ENCODE data around the gene SCO2. TPM values are rescaled to one million over a fixed set of nuclear protein-coding genes. Genes with fewer than 3 reads are reported as not detected.

The SCO2 gene
- total RNA-seq, 1 experiment from 2014 or later, result 1.6 TPM

DNA sequence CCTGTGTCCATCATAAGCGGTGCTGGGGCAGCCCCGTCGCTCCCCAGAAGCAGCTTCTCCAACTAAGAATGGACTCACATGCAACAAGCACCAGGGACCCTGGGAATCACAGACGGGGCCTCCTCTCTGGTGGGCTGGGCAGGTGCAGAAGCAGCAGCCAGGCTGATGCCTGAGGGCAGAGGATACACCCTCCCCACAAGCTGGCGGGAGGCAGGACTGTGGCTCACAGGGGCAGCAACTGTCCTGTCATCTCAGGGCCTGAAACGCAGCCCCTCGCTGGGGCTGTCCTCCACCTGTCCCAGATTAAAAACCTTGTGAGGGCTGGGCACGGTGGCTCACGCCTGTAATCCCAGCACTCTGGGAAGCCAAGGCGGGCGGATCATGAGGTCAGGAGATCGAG, 47.5 kb downstream of the SCO2 start:
- no peak for DNase-seq (ENCODE audit: low read depth)

DNA sequence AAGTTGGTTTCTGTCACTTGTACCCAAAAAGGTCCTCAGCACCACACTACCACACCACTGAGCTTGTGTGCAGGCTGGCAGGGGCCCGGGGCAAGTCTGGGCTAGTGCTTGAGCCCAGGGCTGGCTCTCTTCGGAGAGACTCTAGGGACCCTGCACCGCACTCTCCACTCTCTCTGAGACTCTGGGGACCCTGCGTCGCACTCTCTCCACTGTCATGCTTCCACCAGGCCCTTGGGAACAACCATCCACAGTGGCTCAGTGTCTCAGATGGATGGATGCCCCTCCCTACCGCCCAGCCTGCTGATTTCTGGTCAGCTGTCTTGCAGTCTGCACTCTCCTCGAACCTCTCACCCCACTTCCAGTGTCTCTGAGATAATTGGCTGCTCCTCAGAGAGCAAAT, 48.5 kb downstream of the SCO2 start:
- no peak for DNase-seq (ENCODE audit: low read depth)

DNA sequence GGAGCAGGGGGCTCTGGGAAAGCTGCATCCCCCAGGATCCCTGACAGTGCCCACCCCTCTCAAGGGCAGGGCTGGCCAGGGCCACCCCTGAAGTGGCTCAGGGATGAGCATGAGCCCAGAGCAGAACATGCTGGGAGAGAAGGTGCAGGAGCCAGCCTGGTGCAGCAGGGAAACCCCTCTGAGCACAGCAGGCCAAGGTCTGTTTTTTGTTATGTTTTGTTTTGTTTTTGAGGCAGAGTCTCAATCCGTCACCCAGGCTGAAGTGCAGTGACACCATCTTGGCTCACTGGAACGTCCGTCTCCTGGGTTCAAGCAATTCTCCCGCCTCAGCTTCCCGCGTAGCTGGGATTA, 49.8 kb downstream of the SCO2 start:
- no peak for DNase-seq (ENCODE audit: low read depth)

DNA sequence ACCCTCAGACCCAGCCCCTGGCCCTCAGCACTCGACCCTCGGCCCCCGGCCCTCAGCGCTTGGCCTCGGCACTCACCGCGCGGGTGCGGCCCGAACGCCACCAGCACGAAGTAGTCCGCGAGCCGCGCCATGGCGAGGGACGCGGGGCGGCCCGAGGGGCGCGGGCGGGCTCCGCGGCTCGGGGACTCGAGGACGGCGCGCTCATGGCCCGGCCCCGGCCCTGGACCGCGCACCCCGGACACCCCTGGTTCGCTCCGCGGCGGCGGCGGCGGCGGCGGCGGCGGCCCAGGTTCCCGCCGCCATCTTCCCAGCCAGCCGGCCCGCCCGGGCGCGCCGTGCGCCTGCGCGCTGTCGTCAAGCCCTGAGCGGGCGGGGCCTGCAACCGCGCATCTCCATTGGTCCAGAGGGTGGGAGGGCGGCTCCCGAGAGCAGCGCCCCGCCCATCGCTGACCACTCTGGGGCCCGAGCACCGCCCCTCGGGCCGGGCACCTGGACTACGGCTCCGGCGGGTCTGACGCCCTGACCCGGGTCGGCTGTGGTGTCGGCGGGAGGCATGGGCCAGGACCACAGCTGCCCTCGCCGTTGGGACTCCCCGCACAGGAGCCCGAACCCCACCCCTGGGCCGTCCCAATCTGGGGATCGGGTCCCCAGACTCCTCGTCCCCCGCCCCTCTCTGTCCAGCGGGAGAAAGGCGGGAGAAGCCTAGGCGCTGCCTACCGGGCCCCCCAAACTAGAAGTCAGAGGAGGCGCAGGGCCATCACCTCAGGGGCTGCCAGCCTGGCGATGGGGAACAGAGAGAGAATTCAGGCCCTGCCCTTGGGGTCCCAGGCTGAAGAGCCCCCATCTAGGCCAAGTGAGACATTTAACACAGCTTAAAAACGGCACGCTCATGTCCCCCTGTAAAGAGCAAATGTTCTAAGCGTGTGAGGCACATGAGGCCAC, 50.4 kb downstream of the SCO2 start, which contains the start of gene SBF1:
Gene SBF1 (minus strand): TSS at position 326 of the 942 bp plus-strand sequence. CDS start 195 bp downstream, at position 131.
- peak; percentile 83 for DNase-seq (ENCODE audit: low read depth)

DNA sequence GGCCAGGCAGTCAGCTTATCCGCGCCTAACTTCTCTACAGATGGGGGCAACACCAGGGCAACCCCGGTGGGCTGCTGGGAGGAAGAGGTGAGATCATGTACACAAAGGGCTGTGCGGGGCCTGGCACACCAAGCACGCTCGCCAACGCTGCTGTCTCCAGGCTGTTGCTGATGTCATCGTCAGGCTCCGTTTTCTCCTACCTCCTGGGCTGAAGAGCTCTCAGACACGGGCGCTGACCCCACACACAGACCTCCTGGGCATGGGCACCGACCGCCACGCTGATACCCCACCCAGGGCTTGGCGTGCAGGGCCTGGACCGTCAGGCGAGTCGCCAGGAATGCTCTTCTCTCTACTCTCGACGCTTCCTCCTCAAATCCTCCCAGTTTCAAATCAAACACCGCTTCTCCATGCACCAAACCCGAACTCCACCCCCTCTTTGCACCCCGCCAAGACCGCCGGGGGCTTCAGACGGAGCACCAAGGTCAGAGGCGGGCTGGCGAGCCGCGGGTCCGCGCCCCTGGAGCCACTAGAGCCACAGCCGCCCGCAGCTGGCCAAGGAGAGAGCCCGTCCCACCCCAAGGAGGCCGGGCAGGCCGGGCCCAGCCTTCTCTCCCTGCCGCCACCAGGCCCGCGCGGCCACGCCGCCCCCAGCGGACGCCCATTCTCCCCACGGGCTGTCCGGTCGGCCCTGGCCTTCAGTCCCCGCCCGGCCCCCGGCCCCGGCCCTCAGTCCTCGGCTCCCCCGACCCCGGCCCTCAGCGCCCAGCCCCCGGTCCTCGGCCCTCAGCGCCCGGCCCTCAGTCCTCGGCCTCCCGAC, 51.3 kb downstream of the SCO2 start:
- DNase-seq (ENCODE audit: low read depth), result peak; percentile 25

Other genes starting within 250 kb of the SCO2 start
- gene PLXNB2, start 218.0 kb downstream of the SCO2 start, total RNA-seq (2014; rRNA removed; shearing (Covaris generic)), result 44.4 and 59.5 TPM in 2 replicates
- 0.20 and 0.71 TPM in 2 replicates for gene DENND6B, start 198.6 kb downstream of the SCO2 start, total RNA-seq (2014; rRNA removed; shearing (Covaris generic))
- gene PPP6R2, start 182.3 kb downstream of the SCO2 start, total RNA-seq (2014; rRNA removed; shearing (Covaris generic)), result 18.9 and 31.4 TPM in 2 replicates
- gene SBF1, start 50.6 kb downstream of the SCO2 start, total RNA-seq (2014; rRNA removed; shearing (Covaris generic)), result 19.6 and 43.6 TPM in 2 replicates
- 0.15 TPM in 1 of 2 replicates, not detected in the other for gene ADM2, start 44.1 kb downstream of the SCO2 start, total RNA-seq (2014; rRNA removed; shearing (Covaris generic))
- not detected in 2 replicates for gene MIOX, start 38.7 kb downstream of the SCO2 start, total RNA-seq (2014; rRNA removed; shearing (Covaris generic))
- gene LMF2, start 17.9 kb downstream of the SCO2 start, total RNA-seq (2014; rRNA removed; shearing (Covaris generic)), result 31.2 and 59.8 TPM in 2 replicates
- gene NCAPH2, start 17.4 kb downstream of the SCO2 start, total RNA-seq (2014; rRNA removed; shearing (Covaris generic)), result 46.8 and 50.9 TPM in 2 replicates
- 12.6 and 23.7 TPM in 2 replicates for gene TYMP, start 4.4 kb upstream of the SCO2 start, total RNA-seq (2014; rRNA removed; shearing (Covaris generic))
- 0.02 and 0.37 TPM in 2 replicates for gene KLHDC7B, start 20.3 kb upstream of the SCO2 start, total RNA-seq (2014; rRNA removed; shearing (Covaris generic))
- gene SYCE3, start 37.3 kb upstream of the SCO2 start, total RNA-seq (2014; rRNA removed; shearing (Covaris generic)), result not detected in 2 replicates
- 2.2 and 2.4 TPM in 2 replicates for gene CPT1B, start 52.8 kb upstream of the SCO2 start, total RNA-seq (2014; rRNA removed; shearing (Covaris generic))
- gene CHKB, start 57.3 kb upstream of the SCO2 start, total RNA-seq (2014; rRNA removed; shearing (Covaris generic)), result 14.3 and 18.6 TPM in 2 replicates
- 0.10 and 0.74 TPM in 2 replicates for gene MAPK8IP2, start 75.2 kb upstream of the SCO2 start, total RNA-seq (2014; rRNA removed; shearing (Covaris generic))
- 6.2 and 10.9 TPM in 2 replicates for gene ARSA, start 102.6 kb upstream of the SCO2 start, total RNA-seq (2014; rRNA removed; shearing (Covaris generic))
- gene SHANK3, start 147.2 kb upstream of the SCO2 start, total RNA-seq (2014; rRNA removed; shearing (Covaris generic)), result 0.30 and 0.71 TPM in 2 replicates
- gene ACR, start 212.6 kb upstream of the SCO2 start, total RNA-seq (2014; rRNA removed; shearing (Covaris generic)), result not detected in 2 replicates